NCI-H2227 treated with DMSO at 0.1 percent for 48 hours (cell line): ENCODE data around the gene SLC24A2.
"Not testable (repeated sequence)": the region's sequence is repeated elsewhere in the genome, so short reads cannot be mapped to it uniquely, and the experiment has no call there.

Source experiments
- DNase-seq: peaks from one replicate; lab custom pipeline; 2025; lab: John Stamatoyannopoulos, UW

Gene SLC24A2

GRCh38 chr9:19788614-19789271 lies at the start of gene SLC24A2:
TSS of gene SLC24A2 (minus strand) at chr9:19789037.
- DNase-seq = peak; percentile 54

- DNase-seq = not testable (repeated sequence)
Observed at GRCh38 chr9:19833331-19833730, 44.5 kb upstream of the SLC24A2 start.

GRCh38 chr9:19830796-19831195 lies 42.0 kb upstream of the SLC24A2 start:
- DNase-seq = no peak

- no peak for DNase-seq
Observed at GRCh38 chr9:19828576-19829109, 39.8 kb upstream of the SLC24A2 start.

- no peak for DNase-seq
Observed at GRCh38 chr9:19816769-19817168, 27.9 kb upstream of the SLC24A2 start.

- DNase-seq = no peak
Observed at GRCh38 chr9:19812194-19812593, 23.4 kb upstream of the SLC24A2 start.

GRCh38 chr9:19809422-19810269 lies 20.8 kb upstream of the SLC24A2 start:
- DNase-seq = no peak

GRCh38 chr9:19807182-19807892 lies 18.5 kb upstream of the SLC24A2 start:
- DNase-seq = no peak

GRCh38 chr9:19804431-19804830 lies 15.6 kb upstream of the SLC24A2 start:
- no peak for DNase-seq

- no peak for DNase-seq
Observed at GRCh38 chr9:19800884-19801283, 12.0 kb upstream of the SLC24A2 start.

- no peak for DNase-seq
Observed at GRCh38 chr9:19799784-19800183, 10.9 kb upstream of the SLC24A2 start.

GRCh38 chr9:19788152-19788551 lies 685 bp downstream of the SLC24A2 start:
- peak; percentile 38 for DNase-seq

GRCh38 chr9:19787672-19788071 lies 1.2 kb downstream of the SLC24A2 start:
- DNase-seq = no peak

- no peak for DNase-seq
Observed at GRCh38 chr9:19785230-19785629, 3.6 kb downstream of the SLC24A2 start.

GRCh38 chr9:19784136-19784535 lies 4.7 kb downstream of the SLC24A2 start:
- no peak for DNase-seq

GRCh38 chr9:19783500-19783899 lies 5.3 kb downstream of the SLC24A2 start:
- DNase-seq = no peak

- DNase-seq = no peak
Observed at GRCh38 chr9:19782005-19782404, 6.8 kb downstream of the SLC24A2 start.

- no peak for DNase-seq
Observed at GRCh38 chr9:19781240-19781639, 7.6 kb downstream of the SLC24A2 start.

GRCh38 chr9:19771446-19771845 lies 17.4 kb downstream of the SLC24A2 start:
- no peak for DNase-seq

GRCh38 chr9:19770973-19771372 lies 17.9 kb downstream of the SLC24A2 start:
- no peak for DNase-seq

GRCh38 chr9:19769213-19769612 lies 19.6 kb downstream of the SLC24A2 start:
- DNase-seq = no peak

- no peak for DNase-seq
Observed at GRCh38 chr9:19768798-19769197, 20.0 kb downstream of the SLC24A2 start.

- no peak for DNase-seq
Observed at GRCh38 chr9:19759066-19759465, 29.8 kb downstream of the SLC24A2 start.
